HepG2 (cell line): Measurements from ENCODE around the gene DHX16. TPM values are rescaled to one million over a fixed set of nuclear protein-coding genes. Genes with fewer than 3 reads are reported as not detected.
A peak's percentile ranks its signal among the peaks of the same experiment; 100 is the strongest.

Experiments used
- ARNT2 ChIP-seq: sonication (generic); formaldehyde crosslinking; IDR thresholded peaks from 2 replicates; pipeline ENCODE4 v1.8.0; 2022; ENCODE audit warnings: mild to moderate bottlenecking, low read depth, missing genetic modification reagents, moderate library complexity
- CHCHD3 ChIP-seq: sonication (generic); formaldehyde crosslinking; IDR thresholded peaks from 2 replicates; pipeline ENCODE4 v1.8.0; 2022; ENCODE audit warnings: mild to moderate bottlenecking, missing genetic modification reagents, moderate library complexity
- DNMT1 ChIP-seq: sonication (generic); formaldehyde crosslinking; IDR thresholded peaks from 2 replicates; pipeline ENCODE4 v1.5.1; 2020; ENCODE audit warnings: mild to moderate bottlenecking, missing genetic modification reagents
- ELF1 ChIP-seq: sonication (generic); formaldehyde crosslinking; IDR thresholded peaks from 2 replicates; pipeline ENCODE4 v1.4.0; 2020; ENCODE audit warnings: missing genetic modification reagents
- ERF ChIP-seq: IDR thresholded peaks from 2 replicates; pipeline ENCODE4 v1.6.1; 2018; ENCODE audit warnings: missing biosample characterization, missing genetic modification reagents
- GATAD1 ChIP-seq: IDR thresholded peaks from 2 replicates; pipeline ENCODE4 v1.6.1; 2016; ENCODE audit warnings: missing genetic modification reagents, missing compliant biosample characterization
- HNRNPLL ChIP-seq: fragments of 200-400 bp; formaldehyde crosslinking; IDR thresholded peaks from 2 replicates; pipeline ENCODE4 v1.6.1; 2017; ENCODE audit warnings: mild to moderate bottlenecking, low read depth, low read length; ENCODE audit not compliant: poor library complexity, severe bottlenecking
- MXI1 ChIP-seq: IDR thresholded peaks from 3 replicates; pipeline ENCODE4 v1.6.1; 2012; ENCODE audit warnings: low read depth, low read length, inconsistent platforms, borderline replicate concordance
- NFATC3 ChIP-seq: sonication (generic); formaldehyde crosslinking; IDR thresholded peaks from 2 replicates; pipeline ENCODE4 v1.5.1; 2020; ENCODE audit warnings: mild to moderate bottlenecking, missing genetic modification reagents
- ONECUT2 ChIP-seq: sonication (generic); formaldehyde crosslinking; IDR thresholded peaks from 2 replicates; pipeline ENCODE4 v1.4.0; 2020; ENCODE audit warnings: missing genetic modification reagents
- RBM39 ChIP-seq: fragments of 200-400 bp; formaldehyde crosslinking; IDR thresholded peaks from one replicate; pipeline ENCODE4 v1.6.1; 2018; ENCODE audit warnings: antibody characterized with exemption, mild to moderate bottlenecking, low read depth, low read length; ENCODE audit not compliant: poor library complexity, severe bottlenecking
- SCMH1 ChIP-seq: sonication (generic); formaldehyde crosslinking; IDR thresholded peaks from 2 replicates; pipeline ENCODE4 v1.9.0; 2021; ENCODE audit warnings: missing genetic modification reagents, mild to moderate bottlenecking, borderline replicate concordance
- ZFP82 ChIP-seq: sonication (generic); formaldehyde crosslinking; IDR thresholded peaks from 2 replicates; pipeline ENCODE4 v1.5.1; 2020; ENCODE audit warnings: mild to moderate bottlenecking, missing genetic modification reagents, borderline replicate concordance
- ZNF317 ChIP-seq: sonication (generic); formaldehyde crosslinking; IDR thresholded peaks from 2 replicates; pipeline ENCODE4 v1.5.0; 2020; ENCODE audit warnings: mild to moderate bottlenecking, missing genetic modification reagents
- ZNF451 ChIP-seq: sonication (generic); formaldehyde crosslinking; IDR thresholded peaks from 2 replicates; pipeline ENCODE4 v1.5.0; 2020; ENCODE audit warnings: mild to moderate bottlenecking, missing genetic modification reagents
- ZNF550 ChIP-seq: sonication (generic); formaldehyde crosslinking; IDR thresholded peaks from 2 replicates; pipeline ENCODE4 v1.4.0; 2020; ENCODE audit warnings: mild to moderate bottlenecking, missing genetic modification reagents, borderline replicate concordance
- polyA plus RNA-seq, 8 experiments: library from polyadenylated mRNA; depleted of rRNA in 3 of 8; stranded (reverse) in 7 of 8; unstranded in 1 of 8; fragments of >200 nt; fragmentation: Illumina TruSeq in 4 of 8; extraction: Trizol in 4 of 8; gene quantifications; 2 replicates each; pipeline versions ENCODE4 v1.2.1 to v1.2.3, GENCODE V29; 2011 to 2016; ENCODE audit warnings: low read depth in 4 of 8, missing spikeins in 1 of 8, mixed read lengths in 1 of 8; ENCODE audit not compliant: insufficient read depth in 1 of 8
- total RNA-seq, 5 experiments: library from RNA; depleted of rRNA; stranded (reverse); fragments of >200 nt; fragmentation: Illumina TruSeq; extraction: Trizol; gene quantifications; 2 replicates each; pipeline ENCODE4 v1.2.3, GENCODE V29; 2016; ENCODE audit warnings: low read depth in 1 of 5
- TF ChIP-seq, protein P1 (sequence below): sonication (generic); formaldehyde crosslinking; IDR thresholded peaks from 2 replicates; pipeline ENCODE4 v1.5.1; 2020; ENCODE audit warnings: missing genetic modification reagents, mild to moderate bottlenecking, borderline replicate concordance
- TF ChIP-seq, protein P2 (sequence below): sonication (generic); formaldehyde crosslinking; IDR thresholded peaks from 2 replicates; pipeline ENCODE4 v1.4.0; 2020; ENCODE audit warnings: mild to moderate bottlenecking, missing genetic modification reagents
- TF ChIP-seq, protein P3 (sequence below): sonication (generic); formaldehyde crosslinking; IDR thresholded peaks from 2 replicates; pipeline ENCODE4 v1.5.0; 2020; ENCODE audit warnings: missing genetic modification reagents
- TF ChIP-seq, protein P4 (sequence below): IDR thresholded peaks from 2 replicates; pipeline ENCODE4 v1.6.1; 2016; ENCODE audit warnings: low read depth, control low read depth
- TF ChIP-seq, protein P5 (sequence below): sonication (generic); formaldehyde crosslinking; IDR thresholded peaks from 2 replicates; pipeline ENCODE4 v1.5.0; 2020; ENCODE audit warnings: missing genetic modification reagents
- TF ChIP-seq, protein P6 (sequence below): sonication (generic); formaldehyde crosslinking; IDR thresholded peaks from 2 replicates; pipeline ENCODE4 v1.4.0; 2020; ENCODE audit warnings: missing genetic modification reagents, borderline replicate concordance

The DHX16 gene
- total and polyA plus RNA-seq, 2 of the 13 experiments (the other 11 are each of a cell fraction or from before 2014, with no cell fraction given) = 57.0 to 58.5 TPM

DNA sequence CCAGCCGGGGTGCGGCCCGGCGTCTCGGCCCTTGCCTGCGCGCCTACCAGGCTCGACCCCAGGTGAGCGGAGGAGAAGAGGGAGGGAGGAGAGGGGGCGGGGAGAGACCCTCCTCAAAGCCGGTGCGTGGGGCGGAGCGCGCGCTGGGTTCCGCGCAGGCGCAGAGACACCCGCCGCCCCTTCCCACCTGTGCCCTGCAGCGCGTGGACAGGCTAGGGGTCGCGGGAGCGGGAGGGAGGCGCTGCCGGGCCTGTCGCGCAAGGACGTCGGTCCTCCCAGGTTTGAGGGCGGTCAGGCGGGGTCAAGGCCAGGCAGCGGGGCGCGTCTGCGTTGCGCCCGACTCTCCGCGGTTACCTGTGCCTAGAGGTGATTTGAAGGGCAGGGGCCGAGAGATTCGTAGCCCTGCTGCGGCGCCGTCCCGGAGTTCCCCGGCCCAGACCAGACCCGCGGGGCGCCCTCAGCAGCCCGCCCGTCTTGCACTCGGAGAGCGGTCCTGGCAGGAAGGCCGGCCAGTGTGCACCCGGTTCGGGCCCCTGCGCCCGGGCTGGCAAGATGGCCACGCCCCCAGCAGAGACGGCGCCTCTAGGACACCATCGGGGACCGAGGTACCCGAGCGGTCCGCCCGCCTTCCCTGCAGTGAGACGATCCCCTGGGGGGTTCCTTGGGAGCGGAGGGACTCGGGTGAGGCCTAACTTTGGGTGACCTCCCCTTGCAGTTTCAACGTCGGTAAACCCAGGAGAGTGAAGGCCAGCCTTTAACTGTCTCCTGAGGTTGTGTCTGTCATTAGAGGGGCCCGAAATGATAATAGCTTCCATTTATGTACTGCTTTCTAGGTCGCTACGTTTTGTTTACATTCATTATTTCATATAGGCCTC is 25.3 kb downstream of the DHX16 start (continued):
- TF ChIP-seq ZFP82 (CRISPR knock-in tag) = no peak; the same call in 1 of the 2 replicates
- TF ChIP-seq HNRNPLL = peak; percentile 72
- peak; percentile 73 for TF ChIP-seq GATAD1 (CRISPR knock-in tag)
- 0 out of 2 replicates have a peak, but pooled peaks have one; percentile 85 for TF ChIP-seq ERF
- peak; percentile 95; the same call in 1 of the 2 replicates for TF ChIP-seq NFATC3 (CRISPR knock-in tag)
- peak; percentile 97 for TF ChIP-seq DNMT1 (CRISPR knock-in tag)
- peak; percentile 77; the same call in 1 of the 2 replicates for TF ChIP-seq CHCHD3
- TF ChIP-seq ELF1 (CRISPR knock-in tag) = peak; percentile 31
- TF ChIP-seq ZNF550 (CRISPR knock-in tag) = no peak
- TF ChIP-seq ZNF451 (CRISPR knock-in tag) = peak; percentile 92
- TF ChIP-seq, protein P1, sequence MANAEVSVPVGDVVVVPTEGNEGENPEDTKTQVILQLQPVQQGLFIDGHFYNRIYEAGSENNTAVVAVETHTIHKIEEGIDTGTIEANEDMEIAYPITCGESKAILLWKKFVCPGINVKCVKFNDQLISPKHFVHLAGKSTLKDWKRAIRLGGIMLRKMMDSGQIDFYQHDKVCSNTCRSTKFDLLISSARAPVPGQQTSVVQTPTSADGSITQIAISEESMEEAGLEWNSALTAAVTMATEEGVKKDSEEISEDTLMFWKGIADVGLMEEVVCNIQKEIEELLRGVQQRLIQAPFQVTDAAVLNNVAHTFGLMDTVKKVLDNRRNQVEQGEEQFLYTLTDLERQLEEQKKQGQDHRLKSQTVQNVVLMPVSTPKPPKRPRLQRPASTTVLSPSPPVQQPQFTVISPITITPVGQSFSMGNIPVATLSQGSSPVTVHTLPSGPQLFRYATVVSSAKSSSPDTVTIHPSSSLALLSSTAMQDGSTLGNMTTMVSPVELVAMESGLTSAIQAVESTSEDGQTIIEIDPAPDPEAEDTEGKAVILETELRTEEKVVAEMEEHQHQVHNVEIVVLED (CRISPR knock-in tag) = peak; percentile 90
- TF ChIP-seq, protein P2, sequence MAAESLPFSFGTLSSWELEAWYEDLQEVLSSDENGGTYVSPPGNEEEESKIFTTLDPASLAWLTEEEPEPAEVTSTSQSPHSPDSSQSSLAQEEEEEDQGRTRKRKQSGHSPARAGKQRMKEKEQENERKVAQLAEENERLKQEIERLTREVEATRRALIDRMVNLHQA = no peak
- TF ChIP-seq ZNF317 (CRISPR knock-in tag) = peak; percentile 90
- TF ChIP-seq SCMH1 (CRISPR knock-in tag) = no peak
- TF ChIP-seq MXI1 = peak; percentile 62; the same call in 1 of the 3 replicates
- TF ChIP-seq, protein P3, sequence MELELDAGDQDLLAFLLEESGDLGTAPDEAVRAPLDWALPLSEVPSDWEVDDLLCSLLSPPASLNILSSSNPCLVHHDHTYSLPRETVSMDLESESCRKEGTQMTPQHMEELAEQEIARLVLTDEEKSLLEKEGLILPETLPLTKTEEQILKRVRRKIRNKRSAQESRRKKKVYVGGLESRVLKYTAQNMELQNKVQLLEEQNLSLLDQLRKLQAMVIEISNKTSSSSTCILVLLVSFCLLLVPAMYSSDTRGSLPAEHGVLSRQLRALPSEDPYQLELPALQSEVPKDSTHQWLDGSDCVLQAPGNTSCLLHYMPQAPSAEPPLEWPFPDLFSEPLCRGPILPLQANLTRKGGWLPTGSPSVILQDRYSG (CRISPR knock-in tag) = peak; percentile 85; the same call in 1 of the 2 replicates
- TF ChIP-seq ONECUT2 (CRISPR knock-in tag) = peak; percentile 21; the same call in 1 of the 2 replicates
- TF ChIP-seq, protein P4, sequence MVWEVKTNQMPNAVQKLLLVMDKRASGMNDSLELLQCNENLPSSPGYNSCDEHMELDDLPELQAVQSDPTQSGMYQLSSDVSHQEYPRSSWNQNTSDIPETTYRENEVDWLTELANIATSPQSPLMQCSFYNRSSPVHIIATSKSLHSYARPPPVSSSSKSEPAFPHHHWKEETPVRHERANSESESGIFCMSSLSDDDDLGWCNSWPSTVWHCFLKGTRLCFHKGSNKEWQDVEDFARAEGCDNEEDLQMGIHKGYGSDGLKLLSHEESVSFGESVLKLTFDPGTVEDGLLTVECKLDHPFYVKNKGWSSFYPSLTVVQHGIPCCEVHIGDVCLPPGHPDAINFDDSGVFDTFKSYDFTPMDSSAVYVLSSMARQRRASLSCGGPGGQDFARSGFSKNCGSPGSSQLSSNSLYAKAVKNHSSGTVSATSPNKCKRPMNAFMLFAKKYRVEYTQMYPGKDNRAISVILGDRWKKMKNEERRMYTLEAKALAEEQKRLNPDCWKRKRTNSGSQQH = peak; percentile 38; the same call in 1 of the 2 replicates
- peak; percentile 98 for TF ChIP-seq ARNT2 (CRISPR knock-in tag)
- TF ChIP-seq, protein P5, sequence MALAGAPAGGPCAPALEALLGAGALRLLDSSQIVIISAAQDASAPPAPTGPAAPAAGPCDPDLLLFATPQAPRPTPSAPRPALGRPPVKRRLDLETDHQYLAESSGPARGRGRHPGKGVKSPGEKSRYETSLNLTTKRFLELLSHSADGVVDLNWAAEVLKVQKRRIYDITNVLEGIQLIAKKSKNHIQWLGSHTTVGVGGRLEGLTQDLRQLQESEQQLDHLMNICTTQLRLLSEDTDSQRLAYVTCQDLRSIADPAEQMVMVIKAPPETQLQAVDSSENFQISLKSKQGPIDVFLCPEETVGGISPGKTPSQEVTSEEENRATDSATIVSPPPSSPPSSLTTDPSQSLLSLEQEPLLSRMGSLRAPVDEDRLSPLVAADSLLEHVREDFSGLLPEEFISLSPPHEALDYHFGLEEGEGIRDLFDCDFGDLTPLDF (CRISPR knock-in tag) = peak; percentile 87
- TF ChIP-seq, protein P6, sequence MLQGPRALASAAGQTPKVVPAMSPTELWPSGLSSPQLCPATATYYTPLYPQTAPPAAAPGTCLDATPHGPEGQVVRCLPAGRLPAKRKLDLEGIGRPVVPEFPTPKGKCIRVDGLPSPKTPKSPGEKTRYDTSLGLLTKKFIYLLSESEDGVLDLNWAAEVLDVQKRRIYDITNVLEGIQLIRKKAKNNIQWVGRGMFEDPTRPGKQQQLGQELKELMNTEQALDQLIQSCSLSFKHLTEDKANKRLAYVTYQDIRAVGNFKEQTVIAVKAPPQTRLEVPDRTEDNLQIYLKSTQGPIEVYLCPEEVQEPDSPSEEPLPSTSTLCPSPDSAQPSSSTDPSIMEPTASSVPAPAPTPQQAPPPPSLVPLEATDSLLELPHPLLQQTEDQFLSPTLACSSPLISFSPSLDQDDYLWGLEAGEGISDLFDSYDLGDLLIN (CRISPR knock-in tag) = peak; percentile 93; the same call in 1 of the 2 replicates
- peak; percentile 92 for TF ChIP-seq RBM39
